BLaER1 (cell line): ENCODE measurements around the gene TMEM39B.

ENCODE experiments used
- H3K27ac ChIP-seq: shearing (Covaris generic); formaldehyde crosslinking; 2 replicates; pipeline ENCODE4 v1.8.1; 2022
- H3K27me3 ChIP-seq: shearing (Covaris generic); formaldehyde crosslinking; 2 replicates; pipeline ENCODE4 v1.8.1; 2022
- H3K36me3 ChIP-seq: shearing (Covaris generic); formaldehyde crosslinking; 2 replicates; pipeline ENCODE4 v1.8.1; 2022
- H3K4me1 ChIP-seq: shearing (Covaris generic); formaldehyde crosslinking; 2 replicates; pipeline ENCODE4 v1.8.1; 2022
- H3K4me2 ChIP-seq: shearing (Covaris generic); formaldehyde crosslinking; 2 replicates; pipeline ENCODE4 v1.8.1; 2022
- H3K4me3 ChIP-seq: shearing (Covaris generic); formaldehyde crosslinking; 2 replicates; pipeline ENCODE4 v1.8.1; 2022
- H3K9ac ChIP-seq: shearing (Covaris generic); formaldehyde crosslinking; 2 replicates; pipeline ENCODE4 v1.8.1; 2022
- H3K9me3 ChIP-seq: shearing (Covaris generic); formaldehyde crosslinking; 2 replicates; pipeline ENCODE4 v1.8.1; 2022
- H4K20me1 ChIP-seq: shearing (Covaris generic); formaldehyde crosslinking; 2 replicates; pipeline ENCODE4 v1.8.1; 2022
- Cebpa-rat ChIP-seq: shearing (Covaris generic); IDR thresholded peaks from 2 replicates; pipeline ENCODE4 v1.8.1; 2022

The TMEM39B gene

GRCh38 chr1:32072622-32073298 is at the start of gene TMEM39B:
TMEM39B (plus strand) TSS chr1:32072939; CDS start chr1:32073048, 109 bp downstream.
- Histone ChIP-seq H3K9ac (peak within 1 kb of the TSS; percentile 90), H3K4me1 (peaks cover 76% of the 10 kb centered on the region), H3K4me2 (peak within 1 kb of the TSS; percentile 96), H3K27ac (peak within 1 kb of the TSS; percentile 95), H3K36me3 (peaks cover 35% of the 10 kb centered on the region), H3K27me3 (no peaks in the 10 kb centered on the region), H4K20me1 (peaks cover 39% of the 10 kb centered on the region), H3K4me3 (peak within 1 kb of the TSS; percentile 77), H3K9me3 (no peaks in the 10 kb centered on the region)
- TF ChIP-seq Cebpa-rat: no peak

- TF ChIP-seq Cebpa-rat: no peak
- Histone ChIP-seq H3K27me3 (no peaks in the 10 kb centered on the region), H4K20me1 (peaks cover 100% of the 10 kb centered on the region), H3K4me1 (peaks cover 87% of the 10 kb centered on the region), H3K27ac (no peak overlapping the region), H3K9me3 (no peaks in the 10 kb centered on the region), H3K36me3 (peaks cover 96% of the 10 kb centered on the region), H3K9ac (no peak overlapping the region), H3K4me2 (peak overlapping the region; percentile 5; the same call in 1 of the 2 replicates), H3K4me3 (no peak overlapping the region)
Measured at GRCh38 chr1:32023351-32023750, 49.4 kb upstream of the TMEM39B start.

GRCh38 chr1:32025515-32025914 is 47.2 kb upstream of the TMEM39B start:
- Histone ChIP-seq H3K9ac (no peak overlapping the region), H3K27ac (no peak overlapping the region), H3K9me3 (no peaks in the 10 kb centered on the region), H3K27me3 (no peaks in the 10 kb centered on the region), H3K4me1 (peaks cover 82% of the 10 kb centered on the region), H4K20me1 (peaks cover 100% of the 10 kb centered on the region), H3K36me3 (peaks cover 94% of the 10 kb centered on the region), H3K4me3 (no peak overlapping the region), H3K4me2 (peak overlapping the region; percentile 28; the same call in 1 of the 2 replicates)
- TF ChIP-seq Cebpa-rat: no peak

GRCh38 chr1:32028746-32029145 is 44.0 kb upstream of the TMEM39B start:
- Histone ChIP-seq H4K20me1 (peaks cover 100% of the 10 kb centered on the region), H3K27ac (no peak overlapping the region), H3K9ac (no peak overlapping the region), H3K36me3 (peaks cover 62% of the 10 kb centered on the region), H3K4me1 (peaks cover 58% of the 10 kb centered on the region), H3K27me3 (no peaks in the 10 kb centered on the region), H3K9me3 (no peaks in the 10 kb centered on the region), H3K4me2 (no peak overlapping the region), H3K4me3 (no peak overlapping the region)
- no peak for TF ChIP-seq Cebpa-rat

GRCh38 chr1:32031578-32032274 is 41.0 kb upstream of the TMEM39B start:
- H3K36me3 ChIP-seq: peaks cover 34% of the 10 kb centered on the region
- H3K27ac ChIP-seq: no peak overlapping the region
- H3K27me3 ChIP-seq: no peaks in the 10 kb centered on the region
- TF ChIP-seq Cebpa-rat: no peak
- no peak overlapping the region for H3K4me2 ChIP-seq
- no peaks in the 10 kb centered on the region for H3K9me3 ChIP-seq
- no peak overlapping the region for H3K9ac ChIP-seq
- H3K4me1 ChIP-seq: peaks cover 30% of the 10 kb centered on the region
- no peak overlapping the region for H3K4me3 ChIP-seq
- peaks cover 100% of the 10 kb centered on the region for H4K20me1 ChIP-seq

GRCh38 chr1:32032275-32032615 is 40.5 kb upstream of the TMEM39B start:
- no peak for TF ChIP-seq Cebpa-rat
- Histone ChIP-seq H3K4me2 (no peak overlapping the region), H3K36me3 (peaks cover 29% of the 10 kb centered on the region), H3K27me3 (no peaks in the 10 kb centered on the region), H3K4me3 (no peak overlapping the region), H3K9me3 (no peaks in the 10 kb centered on the region), H4K20me1 (peaks cover 100% of the 10 kb centered on the region), H3K27ac (no peak overlapping the region), H3K4me1 (peaks cover 25% of the 10 kb centered on the region), H3K9ac (no peak overlapping the region)

- no peak overlapping the region for H3K4me2 ChIP-seq
- no peaks in the 10 kb centered on the region for H3K27me3 ChIP-seq
- no peak overlapping the region for H3K27ac ChIP-seq
- peaks cover 3% of the 10 kb centered on the region for H3K36me3 ChIP-seq
- no peak overlapping the region for H3K9ac ChIP-seq
- peaks cover 10% of the 10 kb centered on the region; the same call in 1 of the 2 replicates for H3K4me1 ChIP-seq
- no peak for TF ChIP-seq Cebpa-rat
- H3K9me3 ChIP-seq: no peaks in the 10 kb centered on the region
- no peak overlapping the region for H3K4me3 ChIP-seq
- H4K20me1 ChIP-seq: peaks cover 100% of the 10 kb centered on the region
Measured at GRCh38 chr1:32035119-32035518, 37.6 kb upstream of the TMEM39B start.

GRCh38 chr1:32040711-32041110 is 32.0 kb upstream of the TMEM39B start:
- H3K4me3 ChIP-seq: no peak overlapping the region
- peaks cover 77% of the 10 kb centered on the region for H4K20me1 ChIP-seq
- H3K9me3 ChIP-seq: no peaks in the 10 kb centered on the region
- TF ChIP-seq Cebpa-rat: no peak
- no peaks in the 10 kb centered on the region for H3K27me3 ChIP-seq
- H3K36me3 ChIP-seq: no peaks in the 10 kb centered on the region; the same call in 1 of the 2 replicates
- H3K4me2 ChIP-seq: no peak overlapping the region
- no peak overlapping the region for H3K27ac ChIP-seq
- no peak overlapping the region; the same call in 1 of the 2 replicates for H3K9ac ChIP-seq
- no peaks in the 10 kb centered on the region for H3K4me1 ChIP-seq

- H3K4me3 ChIP-seq: no peak overlapping the region
- no peaks in the 10 kb centered on the region for H3K27me3 ChIP-seq
- no peak for TF ChIP-seq Cebpa-rat
- no peak overlapping the region for H3K4me2 ChIP-seq
- peaks cover 77% of the 10 kb centered on the region for H4K20me1 ChIP-seq
- no peak overlapping the region for H3K9ac ChIP-seq
- H3K4me1 ChIP-seq: no peaks in the 10 kb centered on the region
- no peak overlapping the region for H3K27ac ChIP-seq
- H3K36me3 ChIP-seq: no peaks in the 10 kb centered on the region; the same call in 1 of the 2 replicates
- H3K9me3 ChIP-seq: no peaks in the 10 kb centered on the region
Measured at GRCh38 chr1:32042330-32042729, 30.4 kb upstream of the TMEM39B start.

DNA sequence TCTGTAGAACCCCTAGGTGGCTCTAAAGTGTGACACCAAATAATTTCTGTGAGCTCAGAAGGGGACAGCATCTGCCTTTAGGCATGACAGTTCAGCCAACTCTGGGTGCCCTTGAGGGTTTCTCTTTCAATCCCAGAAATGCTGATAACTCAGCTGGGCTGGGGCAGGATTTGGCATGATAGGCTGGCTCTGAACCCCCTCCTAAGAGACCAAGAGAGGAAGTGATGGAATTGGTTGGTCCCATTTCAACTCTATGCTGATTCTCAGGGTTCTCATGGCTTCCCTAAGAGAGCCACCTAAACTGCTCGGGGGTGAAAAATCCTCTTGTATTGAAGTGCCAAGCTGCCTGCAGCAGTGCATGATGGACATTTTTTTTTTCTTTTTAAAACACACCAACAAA is 28.5 kb upstream of the TMEM39B start:
- no peak overlapping the region for H3K9ac ChIP-seq
- H4K20me1 ChIP-seq: peaks cover 77% of the 10 kb centered on the region
- H3K27me3 ChIP-seq: no peaks in the 10 kb centered on the region
- no peak overlapping the region for H3K4me3 ChIP-seq
- H3K27ac ChIP-seq: no peak overlapping the region
- H3K9me3 ChIP-seq: no peaks in the 10 kb centered on the region
- H3K36me3 ChIP-seq: no peaks in the 10 kb centered on the region; the same call in 1 of the 2 replicates
- no peaks in the 10 kb centered on the region for H3K4me1 ChIP-seq
- TF ChIP-seq Cebpa-rat: no peak
- H3K4me2 ChIP-seq: no peak overlapping the region
